Smooth muscle cell of the pulmonary artery (primary cell): Measurements from ENCODE around the gene HRH3. TPM values are rescaled to one million over a fixed set of nuclear protein-coding genes. Genes with fewer than 3 reads are reported as not detected.

ENCODE experiments used
- total RNA-seq: library from RNA; depleted of rRNA; stranded (reverse); fragments of >200 nt; gene quantifications from 2 replicates; pipeline ENCODE4 v1.2.3, GENCODE V29; 2014

Gene HRH3
- not detected in 2 replicates for total RNA-seq

GRCh38 chr20:62219992-62220665 lies at the start of gene HRH3:
Gene HRH3, minus strand, starts transcription at chr20:62220278. Its CDS starts 308 bp downstream, at chr20:62219970.

GRCh38 chr20:62237801-62238568 lies 17.9 kb upstream of the HRH3 start, which contains the start of gene OSBPL2:
Gene OSBPL2, plus strand, starts transcription at chr20:62238521. Its CDS starts 17,664 bp downstream, at chr20:62256185.

GRCh38 chr20:62182469-62183425 lies 37.3 kb downstream of the HRH3 start, which contains the start of gene MTG2:
Gene MTG2, plus strand, starts transcription at chr20:62183028. Its CDS starts 10,393 bp downstream, at chr20:62193421.

Other genes starting within 250 kb of the HRH3 start
- 5.7 and 7.0 TPM in 2 replicates for gene TAF4, start 154.4 kb downstream of the HRH3 start, total RNA-seq
- gene LSM14B, start 97.8 kb downstream of the HRH3 start, total RNA-seq = 43.7 and 52.0 TPM in 2 replicates
- 196 and 262 TPM in 2 replicates for gene PSMA7, start 76.9 kb downstream of the HRH3 start, total RNA-seq
- gene SS18L1, start 76.5 kb downstream of the HRH3 start, total RNA-seq = 11.7 and 19.4 TPM in 2 replicates
- gene MTG2, start 37.2 kb downstream of the HRH3 start, total RNA-seq = 15.4 and 19.2 TPM in 2 replicates
- gene OSBPL2, start 18.2 kb upstream of the HRH3 start, total RNA-seq = 30.7 and 32.0 TPM in 2 replicates
- gene ADRM1, start 82.7 kb upstream of the HRH3 start, total RNA-seq = 68.2 and 95.2 TPM in 2 replicates
- 243 and 256 TPM in 2 replicates for gene LAMA5, start 147.0 kb upstream of the HRH3 start, total RNA-seq
- 201 and 251 TPM in 2 replicates for gene RPS21, start 166.8 kb upstream of the HRH3 start, total RNA-seq
- gene CABLES2, start 187.0 kb upstream of the HRH3 start, total RNA-seq = 1.0 and 1.7 TPM in 2 replicates
- not detected in 2 replicates for gene RBBP8NL, start 207.3 kb upstream of the HRH3 start, total RNA-seq